ENCODE data around the gene TFCP2L1. TPM values are rescaled to one million over a fixed set of nuclear protein-coding genes. Genes with fewer than 3 reads are reported as not detected.

Gene TFCP2L1
- total and polyA plus RNA-seq, 11 donors = 0.04 to 1.5 (median 0.17) TPM; not detected in 1

- H3K27ac ChIP-seq = peak overlapping the region in 2 of 12 donors; percentile 45 to 57
- 65 to 80% (median 74%) methylated on average over 10 of the region's 10 CpGs for WGBS, 4 donors
- H3K27me3 ChIP-seq = peaks cover 0 to 6% (median 0%) of the 10 kb centered on the region in 9 donors
- peaks cover 0 to 12% (median 0%) of the 10 kb centered on the region in 12 donors for H3K9me3 ChIP-seq
- DNase-seq = no peak
- no peaks in the 10 kb centered on the region for H3K36me3 ChIP-seq
- peak; percentile 5 to 7 (median 6) for ATAC-seq
- H3K4me3 ChIP-seq = no peak overlapping the region
- intact Hi-C loops (cut with DNase I) = no loop called here
- H3K4me1 ChIP-seq = peaks cover 0 to 9% (median 0%) of the 10 kb centered on the region in 12 donors
- TF ChIP-seq POLR2A (IDR thresholded peaks at IDR 0.05) = no peak
- TF ChIP-seq CTCF (IDR thresholded peaks at IDR 0.05) = no peak
Measured at GRCh38 chr2:121175326-121175725, 109.7 kb downstream of the TFCP2L1 start.

GRCh38 chr2:121173806-121174205, 111.2 kb downstream of the TFCP2L1 start:
- Histone ChIP-seq H3K4me3 (no peak overlapping the region), H3K9me3 (peaks cover 0 to 16% (median 0%) of the 10 kb centered on the region in 12 donors), H3K27me3 (peaks cover 0 to 6% (median 0%) of the 10 kb centered on the region in 9 donors), H3K27ac (no peak overlapping the region), H3K36me3 (no peaks in the 10 kb centered on the region), H3K4me1 (peaks cover 0 to 9% (median 0%) of the 10 kb centered on the region in 12 donors)
- TF ChIP-seq POLR2A (IDR thresholded peaks at IDR 0.05) (no peak), CTCF (IDR thresholded peaks at IDR 0.05) (no peak)
- no peak for ATAC-seq
- no peak for DNase-seq
- WGBS, 4 donors = 78 to 86% (median 81%) methylated on average over 10 of the region's 10 CpGs
- intact Hi-C loops (cut with DNase I) = no loop called here

GRCh38 chr2:121173112-121173511, 111.9 kb downstream of the TFCP2L1 start:
- Histone ChIP-seq H3K27ac (no peak overlapping the region), H3K27me3 (peaks cover 0 to 6% (median 0%) of the 10 kb centered on the region in 9 donors), H3K9me3 (peaks cover 0 to 16% (median 0%) of the 10 kb centered on the region in 12 donors), H3K4me1 (peaks cover 0 to 9% (median 0%) of the 10 kb centered on the region in 12 donors), H3K36me3 (no peaks in the 10 kb centered on the region), H3K4me3 (no peak overlapping the region)
- intact Hi-C loops (cut with DNase I) = no loop called here
- ATAC-seq = no peak
- TF ChIP-seq CTCF (IDR thresholded peaks at IDR 0.05) (no peak), POLR2A (IDR thresholded peaks at IDR 0.05) (no peak)
- DNase-seq = no peak
- 71 to 76% (median 74%) methylated on average over 4 of the region's 4 CpGs for WGBS, 4 donors

- TF ChIP-seq POLR2A (IDR thresholded peaks at IDR 0.05) (no peak), CTCF (IDR thresholded peaks at IDR 0.05) (no peak)
- ATAC-seq (no peak), DNase-seq (no peak)
- Histone ChIP-seq H3K9me3 (peaks cover 0 to 16% (median 0%) of the 10 kb centered on the region in 12 donors), H3K36me3 (no peaks in the 10 kb centered on the region), H3K27me3 (peaks cover 0 to 5% (median 0%) of the 10 kb centered on the region in 9 donors), H3K4me1 (peaks cover 0 to 9% (median 0%) of the 10 kb centered on the region in 12 donors), H3K4me3 (no peak overlapping the region), H3K27ac (no peak overlapping the region)
- 79 to 98% (median 91%) methylated on average over 1 of the region's 1 CpG for WGBS, 4 donors
- intact Hi-C loops (cut with DNase I) = no loop called here
Measured at GRCh38 chr2:121172456-121172855, 112.5 kb downstream of the TFCP2L1 start.
